NK-92 (cell line): Measurements from ENCODE around the gene CHRFAM7A.
"Not testable (repeated sequence)": the region's sequence is repeated elsewhere in the genome, so short reads cannot be mapped to it uniquely, and the experiment has no call there.

Experiments used
- DNase-seq: peaks from one replicate; lab custom pipeline; 2025; ENCODE audit not compliant: unreplicated experiment; lab: John Stamatoyannopoulos, UW

The CHRFAM7A gene

GRCh38 chr15:30392766-30393663, at the start of gene CHRFAM7A:
Gene CHRFAM7A (minus strand): TSS chr15:30393540. CDS start chr15:30383351, 10,189 bp downstream.
- not testable (repeated sequence) for DNase-seq

GRCh38 chr15:30438348-30438747, 45.0 kb upstream of the CHRFAM7A start:
- not testable (repeated sequence) for DNase-seq

GRCh38 chr15:30435878-30436277, 42.5 kb upstream of the CHRFAM7A start:
- not testable (repeated sequence) for DNase-seq

- not testable (repeated sequence) for DNase-seq
Observed at GRCh38 chr15:30420723-30421122, 27.4 kb upstream of the CHRFAM7A start.

GRCh38 chr15:30414160-30414559, 20.8 kb upstream of the CHRFAM7A start, which contains the start of gene GOLGA8R:
Gene GOLGA8R (minus strand): TSS chr15:30414260. CDS start chr15:30414162, 98 bp downstream.
- not testable (repeated sequence) for DNase-seq

- not testable (repeated sequence) for DNase-seq
Observed at GRCh38 chr15:30407636-30408035, 14.3 kb upstream of the CHRFAM7A start.

GRCh38 chr15:30398988-30399387, 5.6 kb upstream of the CHRFAM7A start:
- DNase-seq: not testable (repeated sequence)

GRCh38 chr15:30393664-30393991, 288 bp upstream of the CHRFAM7A start:
- DNase-seq: not testable (repeated sequence)

GRCh38 chr15:30386318-30386887, 6.9 kb downstream of the CHRFAM7A start:
- DNase-seq: not testable (repeated sequence)

GRCh38 chr15:30377082-30377413, 16.3 kb downstream of the CHRFAM7A start:
- DNase-seq: not testable (repeated sequence)

GRCh38 chr15:30376375-30377081, 16.8 kb downstream of the CHRFAM7A start:
- not testable (repeated sequence) for DNase-seq

- not testable (repeated sequence) for DNase-seq
Observed at GRCh38 chr15:30375872-30376271, 17.5 kb downstream of the CHRFAM7A start.

- DNase-seq: not testable (repeated sequence)
Observed at GRCh38 chr15:30374862-30375261, 18.5 kb downstream of the CHRFAM7A start.

- not testable (repeated sequence) for DNase-seq
Observed at GRCh38 chr15:30368271-30368670, 25.1 kb downstream of the CHRFAM7A start.

- not testable (repeated sequence) for DNase-seq
Observed at GRCh38 chr15:30367246-30367645, 26.1 kb downstream of the CHRFAM7A start.

GRCh38 chr15:30361404-30361803, 31.9 kb downstream of the CHRFAM7A start:
- not testable (repeated sequence) for DNase-seq

- not testable (repeated sequence) for DNase-seq
Observed at GRCh38 chr15:30360990-30361389, 32.4 kb downstream of the CHRFAM7A start.

- DNase-seq: not testable (repeated sequence)
Observed at GRCh38 chr15:30355043-30355442, 38.3 kb downstream of the CHRFAM7A start.

- not testable (repeated sequence) for DNase-seq
Observed at GRCh38 chr15:30349803-30350202, 43.5 kb downstream of the CHRFAM7A start.

GRCh38 chr15:30336584-30336983, 56.8 kb downstream of the CHRFAM7A start:
- DNase-seq: not testable (repeated sequence)

- DNase-seq: not testable (repeated sequence)
Observed at GRCh38 chr15:30334152-30334551, 59.2 kb downstream of the CHRFAM7A start.
